ENCODE data around the gene IQUB.

- TF ChIP-seq POLR2A (IDR thresholded peaks at IDR 0.05): no peak
- no peak for TF ChIP-seq CTCF (IDR thresholded peaks at IDR 0.05)
Observed at GRCh38 chr7:123472750-123473445, 61.5 kb downstream of the IQUB start.

Measured in Peyer's patch (tissue), 4 donors.